Forelimb muscle (tissue), 1 donor: ENCODE data around the gene C19orf81. TPM values are rescaled to one million over a fixed set of nuclear protein-coding genes. Genes with fewer than 3 reads are reported as not detected.

Source experiments
- DNase-seq: peaks from one replicate; pipeline ENCODE4 v3.0.0-alpha.2; 2013; ENCODE audit warnings: low read depth
- polyA plus RNA-seq: library from polyadenylated mRNA; unstranded; fragments of 120-200 nt; gene quantifications from one replicate; pipeline ENCODE4 v1.2.1, GENCODE V29; 2013; ENCODE audit not compliant: insufficient read length

C19orf81 gene
- polyA plus RNA-seq, 1 donor = 3.8 TPM

DNA sequence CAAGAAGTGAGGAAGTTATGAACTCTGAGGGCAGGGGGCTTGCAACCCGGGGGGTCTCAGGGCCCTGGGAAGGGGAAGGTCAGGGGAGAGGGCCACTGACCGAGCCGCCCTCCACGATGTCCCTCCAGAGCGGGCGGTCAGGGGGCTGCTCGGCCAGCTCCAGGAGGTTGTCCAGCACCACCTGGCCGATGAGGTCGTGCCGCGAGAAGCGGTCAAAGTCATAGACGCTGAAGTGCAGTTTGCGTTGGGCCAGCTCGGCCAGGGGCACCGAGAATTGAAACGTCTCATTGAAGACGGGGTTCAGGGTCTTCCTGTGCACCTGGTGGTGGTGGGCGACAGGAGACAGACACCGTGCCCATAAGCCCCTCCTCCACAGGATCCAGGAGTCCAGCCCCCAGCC lies 20.1 kb upstream of the C19orf81 start:
- no peak for DNase-seq

DNA sequence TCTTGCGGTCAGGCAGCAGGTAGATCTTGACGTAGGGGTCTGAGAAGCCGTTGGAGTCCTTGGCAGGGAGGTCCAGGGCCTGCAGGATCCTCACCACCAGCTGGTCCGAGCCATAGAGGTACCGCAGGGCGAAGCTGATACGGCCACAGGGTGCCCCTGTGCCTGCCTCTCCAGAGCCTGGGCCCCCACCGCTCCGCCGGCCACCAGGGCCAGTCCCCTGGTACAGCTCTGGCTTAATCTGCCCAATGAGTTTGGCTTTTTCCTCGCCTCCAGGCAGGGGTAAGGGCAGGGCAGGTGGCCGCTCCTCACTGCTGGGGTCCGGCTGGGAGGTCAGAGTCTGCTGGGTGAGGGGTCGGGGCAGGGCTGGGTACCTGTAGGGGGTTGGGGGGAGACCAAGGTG lies 19.4 kb upstream of the C19orf81 start:
- DNase-seq = no peak

DNA sequence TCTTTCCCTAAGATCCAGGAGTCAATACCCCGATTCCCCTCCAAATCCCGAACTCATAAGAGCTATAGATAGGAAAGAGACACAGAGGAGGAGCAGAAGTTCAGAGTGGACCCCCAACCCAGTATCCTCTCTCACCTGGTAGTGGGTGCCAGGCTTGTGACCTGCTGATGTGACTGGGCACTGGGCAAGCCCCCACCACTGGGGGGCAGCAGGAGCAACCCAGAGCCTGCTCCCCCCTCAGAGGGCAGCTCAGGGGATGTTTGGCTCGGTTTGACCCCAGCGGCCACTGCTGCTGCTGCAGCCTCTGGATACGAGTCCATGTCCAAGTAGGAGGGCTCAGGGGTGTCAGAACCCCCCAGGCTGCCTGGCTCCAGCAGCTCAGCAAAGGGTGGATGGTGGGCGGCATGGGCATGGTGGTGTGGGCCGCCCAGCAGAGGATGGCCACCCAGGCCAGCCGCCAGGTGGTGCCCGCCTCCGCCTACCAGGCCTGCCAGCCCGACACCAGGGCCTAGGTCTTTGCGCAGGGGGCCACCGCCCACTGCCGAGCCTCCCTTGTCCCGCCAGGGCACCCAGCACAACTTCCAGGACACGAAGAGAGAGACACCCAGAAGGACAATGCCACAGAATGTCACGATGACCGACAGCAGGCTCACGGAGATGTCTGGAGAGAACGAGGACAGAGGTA lies 17.0 kb upstream of the C19orf81 start:
- DNase-seq = no peak

DNA sequence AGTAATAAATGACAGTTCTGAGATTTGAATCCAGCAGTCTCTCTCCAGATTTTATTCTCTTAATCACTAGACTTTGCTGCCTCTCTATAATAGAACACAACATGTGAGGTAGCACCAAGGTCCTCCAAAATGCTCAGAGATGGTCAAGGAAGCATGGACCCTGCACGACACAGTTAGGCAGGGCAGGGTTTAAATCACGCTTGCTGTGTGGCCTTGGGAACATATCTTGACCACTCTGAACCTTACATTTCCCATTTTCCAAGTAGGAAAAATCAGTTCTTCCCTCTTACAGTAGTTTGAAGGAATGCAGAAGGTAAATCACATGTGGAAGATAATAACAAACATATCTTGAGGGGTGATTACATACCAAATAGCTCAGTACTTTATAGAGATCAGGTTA lies 15.9 kb upstream of the C19orf81 start:
- DNase-seq = no peak

DNA sequence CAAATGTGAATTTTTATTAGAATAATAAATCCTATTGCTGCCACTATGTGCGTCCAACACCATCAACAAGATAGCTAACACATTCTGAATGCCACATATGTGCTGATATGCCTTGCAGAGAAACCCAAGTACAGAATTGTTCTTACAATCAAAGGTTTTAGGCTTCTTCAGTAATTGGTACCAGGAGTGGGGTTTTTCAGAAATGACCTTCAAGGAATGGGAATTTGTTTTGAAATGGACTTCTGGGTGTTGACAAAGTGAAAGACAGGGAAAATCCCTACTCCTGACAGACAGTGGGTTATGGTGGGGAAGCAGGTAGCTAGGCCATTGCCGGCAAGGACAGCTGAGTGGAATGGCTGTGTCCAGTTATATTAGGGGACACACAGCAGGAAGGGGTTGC lies 15.3 kb upstream of the C19orf81 start:
- DNase-seq = no peak

DNA sequence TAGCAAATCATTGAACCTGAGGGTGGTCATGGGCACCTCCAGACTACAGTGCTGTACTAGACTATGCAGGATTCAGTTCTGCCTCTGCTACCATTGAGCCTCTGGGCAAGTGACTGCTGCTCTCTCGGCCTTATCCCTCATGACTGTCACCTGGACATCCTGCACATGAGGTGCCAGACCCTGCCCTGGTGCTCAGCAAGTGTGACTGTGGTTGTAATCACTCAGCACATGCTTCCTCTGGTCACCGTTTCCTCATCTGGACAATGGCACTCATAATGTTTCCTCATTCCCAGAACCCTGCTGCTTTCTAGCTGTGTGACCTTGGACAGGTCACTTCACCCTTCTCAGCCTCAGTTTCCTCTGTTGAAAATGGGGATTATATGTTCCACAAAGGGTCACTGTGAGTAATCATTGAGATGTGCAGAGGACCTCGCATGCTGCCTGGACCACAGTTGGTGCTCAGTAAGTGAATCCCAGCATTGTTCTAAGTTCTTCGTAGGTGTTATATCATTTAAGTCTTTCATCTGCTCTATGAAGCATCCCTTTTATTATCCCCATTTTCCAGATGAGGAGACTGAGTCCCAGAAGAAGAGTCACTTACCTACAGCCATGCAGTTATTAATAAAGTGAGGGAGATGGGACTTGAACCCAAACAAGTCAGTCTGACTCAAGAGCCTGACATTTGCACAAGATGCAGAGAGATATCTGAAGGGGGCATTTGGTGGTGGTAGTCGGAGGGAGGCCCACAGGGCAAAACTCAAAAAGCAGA lies 12.7 kb upstream of the C19orf81 start:
- no peak for DNase-seq

DNA sequence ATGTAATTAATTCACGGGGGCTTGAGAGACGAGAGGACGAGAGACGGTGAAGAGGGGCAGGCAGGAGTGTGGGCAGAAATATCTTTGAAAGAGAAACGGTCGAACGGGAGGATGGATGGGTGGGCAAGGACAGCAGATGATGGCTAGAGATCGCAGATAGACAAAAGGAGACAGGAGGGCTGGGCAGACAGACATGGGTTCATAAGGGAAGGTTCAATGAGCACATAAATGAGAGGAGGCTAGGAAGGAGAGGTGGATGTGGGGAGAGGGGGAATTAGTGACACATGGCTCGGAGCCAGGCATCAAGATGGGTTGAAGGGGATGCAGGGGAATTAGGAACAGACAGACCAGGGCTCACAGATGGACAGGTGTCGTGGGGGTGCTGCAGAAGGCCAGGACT lies 10.6 kb upstream of the C19orf81 start:
- DNase-seq = no peak

DNA sequence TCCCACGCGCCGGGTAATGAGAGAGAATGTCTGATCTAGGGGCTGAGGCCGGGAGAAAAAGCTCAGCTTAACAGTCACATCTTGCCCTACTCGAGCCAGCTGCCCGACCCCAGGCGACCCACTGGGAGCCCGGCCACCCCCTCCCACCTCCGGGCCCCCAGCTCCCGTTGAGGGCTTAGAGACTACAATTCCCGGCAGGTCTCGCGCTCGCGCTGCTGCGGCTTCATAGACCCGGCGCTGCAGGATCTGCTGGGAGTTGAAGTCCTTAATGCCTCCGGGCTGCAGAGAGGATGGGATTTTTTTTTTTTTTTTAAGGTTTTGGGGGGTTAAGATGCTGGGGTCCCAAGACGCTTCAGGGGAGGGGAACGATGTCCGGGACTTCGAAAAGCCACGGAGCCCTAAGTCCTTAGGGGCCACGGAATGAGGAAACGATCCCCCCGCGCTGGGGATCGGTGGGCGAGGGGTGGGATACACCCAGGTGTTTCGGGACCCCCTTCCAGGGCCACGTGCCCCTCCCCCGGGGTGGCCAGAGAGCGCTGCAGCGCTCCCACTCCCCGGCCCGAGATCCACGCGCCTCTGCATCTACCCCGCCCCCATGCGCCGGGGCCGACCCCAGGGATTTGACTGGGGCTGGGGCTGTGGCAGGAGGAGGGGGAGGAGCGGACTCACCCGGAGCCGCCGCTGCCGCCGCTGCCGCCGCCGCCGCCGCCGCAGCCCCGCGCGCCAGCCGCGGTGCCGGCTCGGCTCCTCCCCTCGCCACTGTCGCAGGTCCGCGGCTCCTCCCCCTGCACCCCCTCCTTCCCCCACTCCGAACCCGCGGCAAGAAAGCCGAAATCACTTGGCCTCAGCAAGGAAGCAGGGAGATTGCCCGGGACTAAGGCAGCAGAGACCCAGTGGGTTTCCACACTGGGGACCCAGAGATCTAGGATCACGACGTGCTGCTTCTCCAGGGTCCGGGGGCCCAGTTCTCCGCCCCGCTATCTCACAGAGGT lies 9.8 kb upstream of the C19orf81 start, which contains the start of gene SYT3:
TSS of gene SYT3 (minus strand) at position 761 of the 992 bp plus-strand sequence. CDS start 2,470 bp downstream, outside the sequence.
- no peak for DNase-seq

DNA sequence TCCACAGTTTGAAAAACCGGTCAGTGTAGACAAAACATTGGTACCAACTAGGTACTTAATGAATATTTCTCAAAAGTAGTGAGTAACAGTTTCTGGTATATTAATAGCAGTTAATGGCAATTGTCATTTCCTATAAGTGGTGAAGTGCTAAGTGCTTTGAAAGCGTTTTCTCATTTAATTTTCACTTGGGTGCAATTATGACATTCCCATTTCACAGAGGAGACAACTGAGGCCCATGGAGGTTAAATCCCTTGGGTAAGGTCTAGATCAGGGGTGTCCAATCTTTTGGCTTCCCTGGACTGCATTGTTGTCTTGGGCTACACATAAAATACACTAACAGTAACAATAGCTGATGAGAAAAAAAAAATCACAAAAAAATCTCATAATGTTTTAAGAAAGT lies 8.9 kb upstream of the C19orf81 start:
- no peak for DNase-seq

DNA sequence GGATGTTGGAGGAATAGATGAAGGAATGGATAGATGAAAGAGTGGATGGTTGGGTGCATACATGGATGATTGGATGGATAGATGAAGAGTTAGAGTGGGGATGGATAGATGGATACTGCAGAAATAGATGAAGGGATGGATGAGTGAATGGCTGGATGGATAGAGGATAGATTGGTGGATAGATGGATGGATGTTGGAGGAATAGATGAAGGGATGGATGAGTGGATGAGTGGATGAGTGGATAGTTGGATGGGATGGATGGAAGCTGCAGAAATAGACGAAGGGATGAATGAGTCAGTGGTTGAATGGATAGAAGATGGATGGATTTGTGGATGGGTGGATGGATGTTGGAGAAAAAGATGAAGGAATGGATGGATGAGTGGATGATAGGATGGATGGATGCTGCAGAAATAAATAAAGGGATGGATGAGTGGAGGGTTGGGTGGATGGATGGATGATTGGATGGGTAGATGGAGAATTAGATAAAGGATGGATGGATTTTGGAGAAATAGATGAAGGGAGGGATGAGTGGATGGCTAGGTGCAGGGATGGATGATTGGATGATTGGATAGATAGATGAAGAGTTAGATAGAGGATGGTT lies 4.8 kb upstream of the C19orf81 start:
- DNase-seq = no peak

DNA sequence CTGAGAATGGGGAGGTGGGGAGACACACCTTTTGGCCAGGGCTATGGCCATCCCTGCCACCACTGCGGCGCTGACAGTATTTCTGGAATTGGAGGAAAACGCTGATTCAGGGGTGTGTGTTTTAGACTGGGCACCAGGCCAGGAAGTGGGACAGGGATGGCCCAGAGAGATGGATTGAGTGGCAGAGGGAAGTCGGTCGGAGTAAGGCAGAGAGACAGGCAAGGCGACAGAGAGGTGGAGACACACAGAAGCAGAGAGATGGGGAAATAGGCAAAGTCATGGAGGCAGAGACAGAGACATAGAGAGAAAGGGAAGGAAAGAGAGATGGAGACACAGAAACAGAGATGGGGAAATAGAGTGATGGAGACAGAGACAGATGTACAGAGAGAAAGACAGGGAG lies 4.1 kb upstream of the C19orf81 start:
- no peak for DNase-seq

DNA sequence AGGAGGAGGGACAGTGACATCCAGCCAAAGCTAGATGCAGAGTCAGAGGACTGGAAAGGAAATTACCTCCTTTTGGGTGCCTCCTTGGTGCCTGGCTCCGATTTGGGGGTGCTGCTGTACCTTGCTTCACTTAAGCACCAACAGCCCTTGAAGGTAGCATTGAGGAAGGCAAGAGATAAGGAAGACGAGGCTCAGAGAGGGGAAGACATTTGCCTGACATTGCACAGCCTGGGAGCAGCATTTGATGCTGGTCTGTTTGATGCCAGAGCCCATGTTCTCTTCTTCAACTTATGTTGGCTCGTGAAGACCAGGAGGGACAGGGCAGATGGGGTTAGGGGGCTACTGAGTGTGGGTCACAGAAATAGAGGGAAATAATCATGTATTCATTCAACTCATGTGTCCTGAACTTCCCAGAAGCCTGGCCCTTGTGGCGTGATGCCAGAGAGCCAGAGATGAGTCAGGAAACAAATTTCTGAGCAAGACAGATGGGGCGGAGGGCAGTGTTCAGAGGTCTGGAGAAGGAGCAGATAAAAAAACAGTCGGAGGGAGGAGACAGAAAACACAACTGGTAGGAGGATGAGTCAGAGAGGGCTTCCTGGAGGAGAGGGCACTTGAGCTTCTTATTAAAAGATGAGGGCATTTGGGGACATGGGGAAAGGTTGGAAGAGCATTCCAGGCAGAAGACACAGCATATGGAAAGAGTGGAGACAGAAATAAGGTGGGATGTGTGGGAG lies 3.0 kb upstream of the C19orf81 start:
- no peak for DNase-seq

DNA sequence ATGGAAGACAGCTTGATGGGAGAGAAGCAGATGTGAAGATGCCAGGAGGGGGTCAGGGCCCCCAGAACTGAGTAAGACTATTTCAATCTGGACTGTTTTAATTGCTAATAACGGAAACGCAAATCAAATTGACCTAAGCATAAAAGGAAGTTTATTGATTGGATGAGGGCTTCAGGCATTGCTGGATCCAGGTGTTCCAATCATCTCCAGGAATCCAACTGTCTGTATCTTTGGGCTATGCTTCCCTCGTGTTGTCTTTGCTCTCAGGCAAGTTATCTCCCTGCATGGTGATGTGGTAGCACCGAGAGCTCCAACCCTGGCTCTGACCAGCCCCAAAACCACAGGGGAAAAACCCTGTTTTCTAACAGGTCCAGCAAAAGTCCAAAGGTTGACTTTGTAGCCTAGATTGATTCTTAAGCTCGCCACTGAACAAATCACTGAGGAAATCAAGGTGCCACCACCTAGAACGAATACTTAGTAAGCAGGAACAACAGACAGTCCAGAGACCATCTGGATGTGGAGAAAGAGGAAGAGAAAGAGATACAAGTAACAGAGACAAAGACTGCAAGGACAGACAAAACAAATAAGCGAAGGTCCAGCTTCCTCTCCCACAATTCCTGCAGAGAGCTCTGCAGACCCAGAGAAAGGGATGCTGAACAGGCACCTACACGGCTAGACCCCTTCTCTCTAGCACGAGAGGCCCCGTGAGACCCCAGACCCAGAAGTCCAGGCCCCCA lies 1.2 kb upstream of the C19orf81 start:
- no peak for DNase-seq

DNA sequence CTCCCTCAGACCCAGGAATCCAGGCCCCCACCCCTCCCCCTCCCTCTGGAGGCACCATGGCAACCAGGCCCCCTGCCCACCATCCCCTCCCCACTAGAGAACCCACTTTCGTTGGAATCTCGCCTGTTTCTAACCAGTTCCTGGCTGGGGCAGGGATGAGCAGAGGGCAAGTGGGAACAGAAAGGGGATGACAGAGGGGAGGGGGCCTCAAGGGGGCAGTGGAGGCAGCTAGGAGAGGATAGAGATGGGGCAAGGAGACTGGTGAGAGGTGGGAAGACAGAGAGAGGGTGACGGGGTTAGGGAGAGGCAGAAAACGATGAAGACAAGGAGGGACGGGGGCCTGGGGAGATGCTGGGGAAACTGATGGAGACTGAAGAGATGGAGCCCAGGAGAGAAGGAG lies 586 bp upstream of the C19orf81 start:
- no peak for DNase-seq

DNA sequence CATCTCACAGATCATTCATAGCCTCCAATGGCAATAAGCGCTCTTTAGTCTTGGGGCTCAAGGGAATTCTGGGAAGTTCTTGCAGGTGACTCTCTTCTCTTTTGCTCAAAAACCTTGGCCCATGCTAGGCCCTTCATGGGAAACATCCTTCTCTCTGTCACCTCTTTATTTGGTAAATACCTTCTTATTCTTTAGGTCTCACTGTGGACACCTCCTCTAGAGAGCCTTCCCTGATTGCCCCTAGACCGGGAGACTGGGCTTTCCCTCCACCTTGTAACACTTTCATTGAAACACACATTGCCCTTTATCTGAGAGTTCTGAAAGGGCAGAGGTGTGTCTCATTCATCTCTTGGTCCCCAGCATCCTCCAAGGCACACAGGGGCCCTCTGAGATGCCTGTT lies 1.9 kb downstream of the C19orf81 start:
- no peak for DNase-seq

DNA sequence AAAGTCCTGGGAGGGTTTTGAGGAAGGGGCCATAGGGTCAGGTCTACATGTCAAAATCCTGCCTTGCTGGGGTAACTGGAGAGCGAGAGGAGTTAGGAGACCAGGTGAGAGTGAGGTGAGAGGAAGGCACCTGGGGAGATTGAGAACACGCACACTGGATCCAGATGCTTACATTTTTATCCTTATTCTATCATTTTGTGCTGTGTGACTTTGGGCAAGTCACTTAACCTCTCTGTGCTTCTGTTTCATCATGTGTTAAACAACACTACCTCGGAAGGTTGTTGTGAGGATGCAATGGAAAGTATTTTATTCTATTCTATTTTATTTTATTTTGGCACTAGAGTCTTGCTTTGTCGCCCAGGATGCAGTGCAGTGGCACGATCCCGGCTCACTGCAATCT lies 3.5 kb downstream of the C19orf81 start:
- no peak for DNase-seq

DNA sequence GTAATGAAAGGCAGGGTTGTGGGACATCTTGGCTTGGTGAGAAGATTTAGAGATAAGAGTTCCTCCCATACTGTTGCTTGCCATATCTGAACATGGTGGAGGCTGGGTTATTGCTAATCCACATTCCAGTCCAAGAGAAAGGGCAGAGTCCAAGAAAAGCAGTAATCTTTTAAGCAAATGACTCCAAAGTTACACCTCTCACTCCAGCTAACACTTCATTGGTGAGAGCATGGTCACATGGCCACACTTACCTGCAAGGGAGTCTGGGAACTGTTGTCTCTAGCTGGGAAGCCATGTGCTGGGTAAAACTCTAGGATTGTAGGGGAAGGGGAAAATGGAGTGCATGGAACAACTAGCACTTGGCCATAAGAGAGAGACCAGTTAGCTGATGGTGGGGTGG lies 5.6 kb downstream of the C19orf81 start:
- DNase-seq = no peak

DNA sequence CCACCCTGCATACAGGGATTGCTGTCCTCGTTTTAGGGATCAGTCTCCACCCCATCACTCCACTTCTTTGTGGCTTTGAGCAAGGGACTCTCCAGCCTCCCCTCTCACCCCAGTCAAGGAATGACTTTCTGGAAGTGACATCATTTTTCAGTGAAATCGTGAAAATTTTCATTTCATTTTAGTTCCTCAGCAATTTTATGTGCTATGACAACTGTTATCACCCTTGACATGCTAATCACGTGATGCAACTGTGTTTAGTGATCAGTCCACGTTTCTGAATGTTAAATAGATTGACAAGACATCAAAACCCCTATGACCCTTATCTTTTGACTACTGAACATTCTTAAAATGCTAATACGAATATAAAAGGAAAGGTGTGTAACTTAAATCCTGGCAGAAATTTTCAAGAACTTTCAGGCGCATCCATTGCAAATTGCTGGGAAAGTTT lies 8.0 kb downstream of the C19orf81 start:
- no peak for DNase-seq

DNA sequence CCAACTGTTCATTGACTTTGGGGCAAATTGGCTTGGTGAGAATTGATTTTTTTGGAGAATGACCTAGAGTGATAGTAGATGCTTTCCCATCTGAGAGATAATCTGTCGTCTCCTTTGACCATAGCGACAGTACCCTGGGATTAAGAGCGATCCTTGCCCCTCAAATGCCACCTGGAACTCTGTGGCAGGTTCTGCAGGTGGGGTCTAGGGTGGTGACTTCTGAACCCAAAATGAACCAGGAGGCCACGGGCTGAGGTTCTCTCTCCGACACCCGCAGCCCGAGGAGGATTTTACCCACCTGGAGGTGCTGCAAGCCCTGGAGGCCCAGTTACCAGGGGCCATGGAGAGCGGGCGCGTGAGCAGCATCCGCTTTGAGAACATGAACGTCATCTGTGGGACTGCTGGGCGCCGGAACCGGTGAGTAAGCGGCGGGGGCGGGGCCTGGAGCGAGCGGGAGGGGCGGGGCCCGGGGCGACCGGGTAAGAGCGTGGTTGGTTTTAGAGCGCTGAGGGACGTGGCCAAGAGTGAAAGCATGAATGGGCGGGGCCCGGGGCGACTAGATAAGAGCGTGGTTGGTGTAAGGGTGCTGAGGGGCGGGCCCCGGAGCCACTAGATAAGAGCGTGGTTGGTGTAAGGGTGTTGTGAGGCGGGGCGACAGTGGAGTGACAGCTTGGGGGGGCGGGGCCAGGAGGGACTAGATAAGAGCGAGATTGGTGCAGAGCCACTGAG lies 8.6 kb downstream of the C19orf81 start:
- no peak for DNase-seq
